K562 (cell line): ENCODE results near the gene ZEB2. TPM values are rescaled to one million over a fixed set of nuclear protein-coding genes. Genes with fewer than 3 reads are reported as not detected.

Experiments
- ASH1L ChIP-seq: fragments of 450-650 bp; IDR thresholded peaks from 2 replicates; pipeline ENCODE4 v1.6.1; 2018; ENCODE audit warnings: borderline replicate concordance, mild to moderate bottlenecking, low read depth; ENCODE audit not compliant: partially characterized antibody
- BDP1 ChIP-seq: IDR thresholded peaks from 3 replicates; pipeline ENCODE4 v1.6.1; 2011; ENCODE audit not compliant: insufficient read length, insufficient read depth
- BRCA1 ChIP-seq, 2 experiments: fragments of 450-650 bp in 1 of 2; sonication (generic) in 1 of 2; formaldehyde crosslinking in 1 of 2; IDR thresholded peaks; 2 replicates each; pipeline versions ENCODE4 v1.5.0 to v1.6.1; 2017 to 2020; ENCODE audit warnings: mild to moderate bottlenecking in 1 of 2, missing genetic modification reagents in 1 of 2
- CHD4 ChIP-seq: fragments of 200-600 bp; sonication (generic); IDR thresholded peaks from 3 replicates; pipeline ENCODE4 v1.6.1; 2012; ENCODE audit warnings: low read depth, mild to moderate bottlenecking, mixed read lengths, low read length, inconsistent platforms; ENCODE audit not compliant: insufficient read depth, insufficient replicate concordance, poor library complexity, severe bottlenecking
- HDAC6 ChIP-seq: IDR thresholded peaks from 2 replicates; pipeline ENCODE4 v1.6.1; 2012; ENCODE audit warnings: low read depth, mild to moderate bottlenecking, control low read depth, inconsistent platforms, low read length, moderate library complexity
- ILF3 ChIP-seq: fragments of 450-650 bp; IDR thresholded peaks from 2 replicates; pipeline ENCODE4 v1.6.1; 2018; ENCODE audit warnings: antibody characterized with exemption, mild to moderate bottlenecking, moderate library complexity, borderline replicate concordance
- JUN ChIP-seq, 2 experiments: sonication (generic) in 1 of 2; formaldehyde crosslinking in 1 of 2; IDR thresholded peaks; 2 replicates each; pipeline versions ENCODE4 v1.6.1 to v1.8.0; 2012 to 2022; ENCODE audit warnings: borderline replicate concordance in 2 of 2, mild to moderate bottlenecking in 2 of 2, improper control_type of control experiment in 1 of 2, low read depth in 1 of 2, low read length in 1 of 2, missing genetic modification reagents in 1 of 2
- KAT8 ChIP-seq: fragments of 450-650 bp; IDR thresholded peaks from 2 replicates; pipeline ENCODE4 v1.6.1; 2016; ENCODE audit warnings: low read depth, mild to moderate bottlenecking
- KLF1 ChIP-seq: fragments of 450-650 bp; IDR thresholded peaks from 2 replicates; pipeline ENCODE4 v1.6.1; 2016; ENCODE audit warnings: missing genetic modification characterization, missing compliant biosample characterization
- MCM3 ChIP-seq: fragments of 450-650 bp; IDR thresholded peaks from 2 replicates; pipeline ENCODE4 v1.6.1; 2016
- MCM5 ChIP-seq: fragments of 450-650 bp; IDR thresholded peaks from 2 replicates; pipeline ENCODE4 v1.6.1; 2016; ENCODE audit warnings: low read depth
- MEIS2 ChIP-seq: fragments of 450-650 bp; IDR thresholded peaks from 2 replicates; pipeline ENCODE4 v1.6.1; 2014; ENCODE audit warnings: mild to moderate bottlenecking; ENCODE audit not compliant: partially characterized antibody
- MIER1 ChIP-seq: fragments of 450-650 bp; IDR thresholded peaks from 2 replicates; pipeline ENCODE4 v1.6.1; 2016; ENCODE audit warnings: antibody characterized with exemption, mild to moderate bottlenecking, low read depth
- MTA3 ChIP-seq: fragments of 450-650 bp; formaldehyde crosslinking; IDR thresholded peaks from 2 replicates; pipeline ENCODE4 v1.6.1; 2017; ENCODE audit warnings: mild to moderate bottlenecking, borderline replicate concordance
- MXI1 ChIP-seq: IDR thresholded peaks from 2 replicates; pipeline ENCODE4 v1.6.1; 2011; ENCODE audit warnings: low read depth, mild to moderate bottlenecking, improper control_type of control experiment, low read length
- NCOA4 ChIP-seq: fragments of 450-650 bp; IDR thresholded peaks from 2 replicates; pipeline ENCODE4 v1.6.1; 2018; ENCODE audit warnings: mild to moderate bottlenecking; ENCODE audit not compliant: partially characterized antibody
- NUFIP1 ChIP-seq: fragments of 450-650 bp; IDR thresholded peaks from 2 replicates; pipeline ENCODE4 v1.6.1; 2018; ENCODE audit not compliant: partially characterized antibody
- PML ChIP-seq: IDR thresholded peaks from 2 replicates; pipeline ENCODE4 v1.6.1; 2012; ENCODE audit warnings: low read length, inconsistent platforms
- RFX5 ChIP-seq: IDR thresholded peaks from 2 replicates; pipeline ENCODE4 v1.6.1; 2011; ENCODE audit warnings: low read depth, mild to moderate bottlenecking, improper control_type of control experiment, low read length
- TCFL5 ChIP-seq: fragments of 250-450 bp; sonication (Bioruptor Pico); conservative IDR thresholded peaks from 2 replicates; pipeline ENCODE4 v1.6.1; 2021; ENCODE audit warnings: mild to moderate bottlenecking, moderate library complexity, matching md5 sums
- ZBTB1 ChIP-seq: sonication (generic); formaldehyde crosslinking; IDR thresholded peaks from 2 replicates; pipeline ENCODE4 v1.8.1; 2023; ENCODE audit warnings: missing genetic modification reagents, low read depth, mild to moderate bottlenecking, borderline replicate concordance
- ZFP30 ChIP-seq: fragments of 250-450 bp; sonication (Bioruptor Pico); IDR thresholded peaks from 2 replicates; pipeline ENCODE4 v1.8.0; 2022; ENCODE audit warnings: moderate library complexity, mild to moderate bottlenecking, inconsistent platforms, borderline replicate concordance
- ZKSCAN3 ChIP-seq: fragments of 250-450 bp; sonication (Bioruptor Pico); IDR thresholded peaks from 2 replicates; pipeline ENCODE4 v1.4.0; 2020
- ZNF57 ChIP-seq: fragments of 450-650 bp; formaldehyde crosslinking; IDR thresholded peaks from 2 replicates; pipeline ENCODE4 v1.4.0; 2020; ENCODE audit warnings: mild to moderate bottlenecking, moderate library complexity
- ZSCAN29 ChIP-seq: fragments of 450-650 bp; IDR thresholded peaks from 2 replicates; pipeline ENCODE4 v1.6.1; 2017
- polyA plus RNA-seq, 8 experiments: library from polyadenylated mRNA; depleted of rRNA in 4 of 8; stranded (reverse) in 5 of 8; unstranded in 3 of 8; fragments of >200 nt; fragmentation: Nextera tagmentation in 2 of 8; fragmentation: Illumina TruSeq in 1 of 8; extraction: Ambion mirVana in 2 of 8; extraction: Trizol in 1 of 8; gene quantifications; 2 replicates each; pipeline versions ENCODE4 v1.2.1 to v1.2.3, GENCODE V29; 2011 to 2014; ENCODE audit warnings: inconsistent platforms in 1 of 8, missing spikeins in 1 of 8
- total RNA-seq, 7 experiments: library from RNA; depleted of rRNA in 6 of 7; stranded (reverse); fragments of >200 nt in 6 of 7; fragmentation: Illumina TruSeq in 2 of 7; extraction: Trizol in 2 of 7; gene quantifications; 2 replicates each; pipeline versions ENCODE4 v1.2.1 to v1.2.3, GENCODE V29; 2011 to 2021; ENCODE audit warnings: low replicate concordance in 1 of 7
- TF ChIP-seq, protein P1 (sequence below): sonication (generic); formaldehyde crosslinking; IDR thresholded peaks from 2 replicates; pipeline ENCODE4 v1.8.0; 2023; ENCODE audit warnings: mild to moderate bottlenecking, missing genetic modification reagents
- TF ChIP-seq, protein P2 (sequence below): fragments of 250-450 bp; sonication (Bioruptor Pico); IDR thresholded peaks from 2 replicates; pipeline ENCODE4 v1.5.0; 2021

ZEB2 gene
- total and polyA plus RNA-seq, 9 of the 15 experiments (the other 6 are each of a cell fraction or from before 2014, with no cell fraction given), result 15.1 to 113 (median 72.3) TPM

DNA sequence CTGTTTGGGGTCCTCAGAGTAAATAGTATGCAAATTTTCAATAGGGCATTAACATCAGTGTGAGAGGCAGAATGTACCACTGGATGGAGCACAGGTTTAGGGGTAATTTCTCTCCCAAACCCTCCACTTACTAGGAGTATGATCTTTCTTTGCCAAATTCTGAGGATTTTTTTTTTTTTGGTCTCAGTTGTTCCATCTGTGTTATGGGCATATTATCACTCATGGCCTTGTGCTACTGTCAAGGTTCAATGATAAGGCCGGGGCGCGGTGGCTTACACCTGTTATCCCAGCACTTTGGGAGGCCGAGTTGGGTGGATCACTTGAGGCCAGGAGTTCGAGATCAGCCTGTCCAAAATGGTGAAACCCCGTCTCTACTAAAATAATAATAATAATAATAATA is 30.2 kb upstream of the ZEB2 start (continued):
- TF ChIP-seq ZBTB1, result no peak
- TF ChIP-seq RFX5, result no peak
- TF ChIP-seq MEIS2, result no peak
- TF ChIP-seq BRCA1 (IDR thresholded peaks at IDR 0.05), result no peak
- TF ChIP-seq BRCA1 (CRISPR knock-in tag; IDR thresholded peaks at IDR 0.05), result no peak
- TF ChIP-seq MCM3, result no peak
- no peak for TF ChIP-seq TCFL5 (CRISPR knock-in tag)
- TF ChIP-seq NCOA4, result no peak
- TF ChIP-seq ILF3, result no peak
- TF ChIP-seq ZKSCAN3 (CRISPR knock-in tag), result no peak
- no peak for TF ChIP-seq KAT8
- no peak for TF ChIP-seq NUFIP1
- TF ChIP-seq MIER1, result no peak
- TF ChIP-seq, protein P1, sequence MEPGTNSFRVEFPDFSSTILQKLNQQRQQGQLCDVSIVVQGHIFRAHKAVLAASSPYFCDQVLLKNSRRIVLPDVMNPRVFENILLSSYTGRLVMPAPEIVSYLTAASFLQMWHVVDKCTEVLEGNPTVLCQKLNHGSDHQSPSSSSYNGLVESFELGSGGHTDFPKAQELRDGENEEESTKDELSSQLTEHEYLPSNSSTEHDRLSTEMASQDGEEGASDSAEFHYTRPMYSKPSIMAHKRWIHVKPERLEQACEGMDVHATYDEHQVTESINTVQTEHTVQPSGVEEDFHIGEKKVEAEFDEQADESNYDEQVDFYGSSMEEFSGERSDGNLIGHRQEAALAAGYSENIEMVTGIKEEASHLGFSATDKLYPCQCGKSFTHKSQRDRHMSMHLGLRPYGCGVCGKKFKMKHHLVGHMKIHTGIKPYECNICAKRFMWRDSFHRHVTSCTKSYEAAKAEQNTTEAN (CRISPR knock-in tag), result no peak
- TF ChIP-seq KLF1 (tag), result no peak
- TF ChIP-seq ASH1L, result no peak
- TF ChIP-seq MCM5, result no peak
- TF ChIP-seq HDAC6, result no peak
- peak; percentile 89 for TF ChIP-seq CHD4
- no peak for TF ChIP-seq ZFP30 (CRISPR knock-in tag)
- TF ChIP-seq JUN (IDR thresholded peaks at IDR 0.05; ENCODE audit: borderline replicate concordance, low read depth, low read length), result no peak
- no peak for TF ChIP-seq JUN (CRISPR knock-in tag; IDR thresholded peaks at IDR 0.05; ENCODE audit: borderline replicate concordance)
- TF ChIP-seq, protein P2, sequence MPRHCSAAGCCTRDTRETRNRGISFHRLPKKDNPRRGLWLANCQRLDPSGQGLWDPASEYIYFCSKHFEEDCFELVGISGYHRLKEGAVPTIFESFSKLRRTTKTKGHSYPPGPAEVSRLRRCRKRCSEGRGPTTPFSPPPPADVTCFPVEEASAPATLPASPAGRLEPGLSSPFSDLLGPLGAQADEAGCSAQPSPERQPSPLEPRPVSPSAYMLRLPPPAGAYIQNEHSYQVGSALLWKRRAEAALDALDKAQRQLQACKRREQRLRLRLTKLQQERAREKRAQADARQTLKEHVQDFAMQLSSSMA, result no peak
- TF ChIP-seq MXI1, result no peak
- TF ChIP-seq ZNF57 (CRISPR knock-in tag), result no peak
- TF ChIP-seq PML, result no peak
- TF ChIP-seq MTA3, result no peak
- TF ChIP-seq ZSCAN29, result no peak
- no peak for TF ChIP-seq BDP1
- TF ChIP-seq, all 486 proteins: peak for 13
